Lower lobe of right lung (tissue), 2 donors: ENCODE data around the gene SKOR1. TPM values are rescaled to one million over a fixed set of nuclear protein-coding genes. Genes with fewer than 3 reads are reported as not detected.
A peak's percentile ranks its signal among the peaks of the same experiment; 100 is the strongest.

Experiments used
- ATAC-seq, 2 donors: fragments of 200-7000 bp; cut with Tn5 transposase; one replicate each; pipeline ENCODE4 v1.9.1; 2020 to 2022; ENCODE audit warnings: mild to moderate bottlenecking in 2 of 2, moderate library complexity in 2 of 2
- DNase-seq: peaks from one replicate; pipeline ENCODE4 v3.0.0-alpha.2; 2020
- H3K27ac ChIP-seq: fragments of 200-600 bp; one replicate; pipeline ENCODE4 v1.8.0; 2022
- H3K27me3 ChIP-seq: fragments of 200-600 bp; one replicate; pipeline ENCODE4 v1.8.0; 2022; ENCODE audit warnings: low read depth
- H3K36me3 ChIP-seq: fragments of 200-600 bp; one replicate; pipeline ENCODE4 v1.8.0; 2022; ENCODE audit warnings: mild to moderate bottlenecking
- H3K4me1 ChIP-seq: fragments of 200-600 bp; one replicate; pipeline ENCODE4 v1.8.0; 2022
- H3K4me3 ChIP-seq: fragments of 200-600 bp; one replicate; pipeline ENCODE4 v1.8.0; 2022; ENCODE audit warnings: mild to moderate bottlenecking
- H3K9me3 ChIP-seq: fragments of 200-600 bp; one replicate; pipeline ENCODE4 v1.8.0; 2022
- intact Hi-C: fragments of 100-400 bp; cut with DNase I; formaldehyde crosslinking; loops from one replicate; pipeline ENCODE4 v1.11.0; 2022
- total RNA-seq: library from RNA; stranded (reverse); fragmentation: NEBNext Ultra II Directional; extraction: Animal tissue kit (Norgen Biotek cat#: 25700); gene quantifications from one replicate; pipeline ENCODE4 v1.2.1, GENCODE V29; 2021
- TF ChIP-seq, protein P1 (sequence below): fragments of 200-600 bp; IDR thresholded peaks from one replicate; pipeline ENCODE4 v1.8.0; 2022; ENCODE audit warnings: antibody characterized with exemption, mild to moderate bottlenecking
- donor health status: DM: no; HTN: yes; CAD: no; lungs with severe emphysema.

SKOR1 gene
- total RNA-seq, 1 donor from 2014 or later: 0.41 TPM

DNA sequence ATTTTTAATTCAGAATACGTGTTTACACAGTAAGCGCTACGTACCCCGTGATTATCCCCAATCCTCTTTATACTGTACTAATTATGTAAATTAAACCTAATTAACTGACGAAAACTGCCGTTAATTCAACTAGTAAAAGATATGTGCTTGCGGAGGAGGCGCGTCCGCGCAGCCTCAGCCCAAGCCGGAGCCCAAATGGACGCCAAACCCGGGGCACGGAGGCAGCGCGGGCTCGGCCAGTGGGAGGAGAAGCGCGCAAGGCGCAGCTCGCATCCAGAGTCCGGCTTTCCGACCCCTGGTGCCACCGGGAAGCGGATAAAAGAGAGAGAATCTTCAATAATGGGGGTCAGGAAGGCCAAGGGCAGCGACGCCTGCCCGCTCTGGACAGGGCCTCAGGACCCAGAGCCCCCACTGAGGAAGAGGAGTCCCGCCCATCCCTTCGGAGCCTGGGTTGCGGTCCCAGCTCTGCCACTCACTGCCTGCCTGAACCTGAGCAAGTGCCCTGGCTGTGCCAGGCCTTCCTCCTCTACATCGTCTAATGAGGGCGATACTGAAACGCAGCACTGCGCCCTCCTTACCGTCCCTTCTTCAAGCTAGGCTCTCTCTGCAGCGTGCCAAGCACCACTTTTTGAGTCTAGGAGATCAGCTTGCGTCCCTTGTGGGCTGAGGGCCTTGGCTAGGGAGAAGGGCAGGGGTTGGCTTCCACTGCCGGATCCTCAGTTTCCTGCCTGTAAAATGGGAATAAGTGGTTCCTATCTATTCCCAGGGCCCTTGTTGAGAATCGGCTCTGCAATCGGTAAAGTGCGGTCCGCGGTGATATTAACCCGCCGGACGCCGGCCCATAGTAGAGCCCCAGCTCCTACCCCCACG lies 5.0 kb upstream of the SKOR1 start:
- no peaks in the 10 kb centered on the region for H3K36me3 ChIP-seq
- DNase-seq (no peak), ATAC-seq (peak in 1 of 2 donors; percentile 16)
- TF ChIP-seq, protein P1, sequence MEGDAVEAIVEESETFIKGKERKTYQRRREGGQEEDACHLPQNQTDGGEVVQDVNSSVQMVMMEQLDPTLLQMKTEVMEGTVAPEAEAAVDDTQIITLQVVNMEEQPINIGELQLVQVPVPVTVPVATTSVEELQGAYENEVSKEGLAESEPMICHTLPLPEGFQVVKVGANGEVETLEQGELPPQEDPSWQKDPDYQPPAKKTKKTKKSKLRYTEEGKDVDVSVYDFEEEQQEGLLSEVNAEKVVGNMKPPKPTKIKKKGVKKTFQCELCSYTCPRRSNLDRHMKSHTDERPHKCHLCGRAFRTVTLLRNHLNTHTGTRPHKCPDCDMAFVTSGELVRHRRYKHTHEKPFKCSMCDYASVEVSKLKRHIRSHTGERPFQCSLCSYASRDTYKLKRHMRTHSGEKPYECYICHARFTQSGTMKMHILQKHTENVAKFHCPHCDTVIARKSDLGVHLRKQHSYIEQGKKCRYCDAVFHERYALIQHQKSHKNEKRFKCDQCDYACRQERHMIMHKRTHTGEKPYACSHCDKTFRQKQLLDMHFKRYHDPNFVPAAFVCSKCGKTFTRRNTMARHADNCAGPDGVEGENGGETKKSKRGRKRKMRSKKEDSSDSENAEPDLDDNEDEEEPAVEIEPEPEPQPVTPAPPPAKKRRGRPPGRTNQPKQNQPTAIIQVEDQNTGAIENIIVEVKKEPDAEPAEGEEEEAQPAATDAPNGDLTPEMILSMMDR: no peak
- peaks cover 19% of the 10 kb centered on the region for H3K4me1 ChIP-seq
- intact Hi-C loops: no loop called here
- H3K4me3 ChIP-seq: no peak overlapping the region
- no peak overlapping the region for H3K27ac ChIP-seq
- peaks cover 6% of the 10 kb centered on the region for H3K9me3 ChIP-seq
- H3K27me3 ChIP-seq: peaks cover 88% of the 10 kb centered on the region

DNA sequence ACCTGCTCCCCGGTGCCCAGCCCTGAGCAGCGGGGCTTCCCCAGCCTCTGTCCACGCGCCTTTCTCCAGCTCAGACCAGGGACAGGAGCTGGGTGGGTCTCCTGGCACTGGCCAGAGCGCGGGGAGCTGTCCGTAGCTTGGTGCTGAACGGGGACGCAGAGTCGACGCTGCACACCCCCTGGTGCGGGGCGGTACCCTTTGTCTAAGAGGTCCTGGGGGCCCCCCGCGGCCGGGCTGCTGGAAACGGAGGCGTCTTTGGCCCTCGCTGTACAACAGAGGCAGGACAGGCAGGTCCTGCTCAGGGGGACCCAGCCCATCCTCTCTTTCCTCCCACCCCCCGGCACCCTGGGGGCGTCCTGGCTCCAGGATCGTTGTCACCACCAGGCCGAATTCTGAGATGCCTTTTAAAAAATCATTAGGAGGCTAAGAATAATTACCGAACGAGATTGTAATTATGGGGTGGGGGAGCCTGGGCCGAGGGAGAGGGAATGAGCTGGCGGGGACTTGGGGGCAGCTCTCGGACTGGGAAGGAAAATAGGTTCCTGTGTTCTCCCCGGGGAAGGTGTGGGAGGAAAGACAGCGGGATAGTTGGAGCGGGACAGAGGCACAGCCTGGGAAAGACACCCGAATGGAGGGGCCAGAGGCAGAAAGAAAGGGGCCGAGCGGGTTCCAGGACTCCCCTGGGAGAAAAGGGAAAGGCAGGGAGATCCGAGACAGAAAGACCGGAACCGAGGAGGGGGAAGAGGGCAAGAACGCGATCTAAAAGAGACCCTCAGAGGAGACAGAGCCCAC lies 4.1 kb upstream of the SKOR1 start:
- H3K4me3 ChIP-seq: no peak overlapping the region

DNA sequence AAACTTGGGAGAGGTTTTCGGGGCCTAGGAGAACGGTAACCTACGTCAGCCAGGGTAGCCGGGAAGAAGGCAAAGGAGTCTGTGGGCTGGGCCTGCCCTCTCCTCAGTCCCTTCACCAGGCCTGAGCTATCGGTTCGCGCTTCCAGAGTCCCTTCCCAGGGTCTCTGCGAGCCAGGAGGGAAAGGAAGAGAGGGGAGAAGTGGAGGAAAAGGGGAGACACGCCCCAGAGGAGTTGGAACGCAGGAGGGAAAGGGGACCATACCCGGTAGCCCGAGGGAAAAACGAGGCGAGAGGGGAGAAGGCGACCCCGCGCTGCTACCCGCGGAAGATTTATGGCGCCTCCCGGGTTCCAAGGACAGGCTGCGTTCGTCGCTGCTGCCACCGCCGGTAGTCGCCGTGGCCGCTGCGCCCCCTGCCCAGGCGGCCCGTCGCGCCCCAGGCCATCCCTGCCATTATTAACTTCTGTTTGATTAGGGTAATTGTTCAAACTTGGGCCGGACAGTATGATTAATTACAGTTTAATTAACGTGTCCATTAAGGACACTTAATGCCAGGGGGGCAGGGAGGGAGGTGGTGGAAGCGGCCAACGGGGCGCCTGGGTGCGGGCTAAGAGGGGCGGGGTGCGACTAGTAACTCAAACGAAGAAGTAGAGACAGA lies 3.4 kb upstream of the SKOR1 start:
- TF ChIP-seq, protein P1: no peak
- Histone ChIP-seq H3K9me3 (no peaks in the 10 kb centered on the region), H3K27ac (no peak overlapping the region), H3K4me3 (no peak overlapping the region), H3K4me1 (peaks cover 29% of the 10 kb centered on the region), H3K27me3 (peaks cover 100% of the 10 kb centered on the region), H3K36me3 (no peaks in the 10 kb centered on the region)
- ATAC-seq: no peak
- DNase-seq: no peak
- intact Hi-C loops: no loop called here

More for the DNA sequence above, 4.1 kb upstream of the SKOR1 start:
- DNase-seq: no peak
- Histone ChIP-seq H3K36me3 (no peaks in the 10 kb centered on the region), H3K4me1 (peaks cover 28% of the 10 kb centered on the region), H3K9me3 (no peaks in the 10 kb centered on the region), H3K27ac (no peak overlapping the region), H3K27me3 (peaks cover 96% of the 10 kb centered on the region)
- ATAC-seq: peak; percentile 79 to 80
- intact Hi-C loops: no loop called here
- TF ChIP-seq, protein P1: no peak

DNA sequence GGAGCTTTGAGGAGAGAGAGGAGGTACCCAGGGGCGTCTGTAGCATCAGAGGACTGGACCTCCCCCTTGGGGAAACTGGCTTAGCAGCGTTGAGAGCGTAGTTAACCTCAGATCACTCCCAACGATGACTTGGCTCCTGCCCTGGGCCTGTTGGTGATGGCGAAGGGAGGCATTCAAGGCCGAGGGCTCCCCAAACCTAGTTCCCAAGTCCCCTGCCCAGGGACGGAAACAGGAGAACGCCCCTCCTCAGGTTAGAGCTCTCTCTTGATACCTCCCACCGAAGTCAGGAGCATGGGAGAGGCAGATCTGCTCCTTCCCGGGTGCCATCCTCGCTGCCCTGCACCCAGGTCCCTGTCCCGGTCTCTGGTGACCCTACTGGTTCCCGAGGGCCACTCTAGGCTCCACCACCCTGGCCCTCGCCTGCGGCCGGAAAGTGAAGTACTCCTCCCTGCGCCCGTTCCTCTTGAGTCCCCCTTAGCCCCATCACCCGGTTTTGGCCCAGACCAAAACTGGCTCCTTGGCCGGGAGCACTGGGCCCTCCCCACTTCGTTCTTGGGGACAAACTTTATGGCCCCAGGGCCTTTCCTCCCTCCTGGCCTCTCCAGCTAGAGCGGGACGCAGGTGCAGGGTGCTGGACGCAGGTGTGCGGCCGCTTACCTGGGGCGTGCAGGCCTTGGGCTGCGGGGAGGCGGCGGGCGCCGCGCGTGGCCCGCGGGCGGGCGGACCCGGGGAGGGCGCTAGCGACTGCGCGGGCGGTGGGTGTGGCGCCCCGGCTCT lies 2.6 kb upstream of the SKOR1 start:
- H3K27me3 ChIP-seq: peaks cover 100% of the 10 kb centered on the region
- intact Hi-C loops: no loop called here
- H3K9me3 ChIP-seq: no peaks in the 10 kb centered on the region
- no peak for ATAC-seq
- TF ChIP-seq, protein P1: no peak
- peaks cover 36% of the 10 kb centered on the region for H3K4me1 ChIP-seq
- H3K36me3 ChIP-seq: no peaks in the 10 kb centered on the region
- no peak overlapping the region for H3K27ac ChIP-seq
- no peak for DNase-seq
- H3K4me3 ChIP-seq: no peak overlapping the region
